ENCODE results near the gene XYLT1. TPM values are rescaled to one million over a fixed set of nuclear protein-coding genes. Genes with fewer than 3 reads are reported as not detected.
A peak's percentile ranks its signal among the peaks of the same experiment; 100 is the strongest.
"Not testable (repeated sequence)": the region's sequence is repeated elsewhere in the genome, so short reads cannot be mapped to it uniquely, and the experiment has no call there.

The XYLT1 gene
- total and polyA plus RNA-seq, 5 donors: 2.5 to 37.8 (median 11.7) TPM

DNA sequence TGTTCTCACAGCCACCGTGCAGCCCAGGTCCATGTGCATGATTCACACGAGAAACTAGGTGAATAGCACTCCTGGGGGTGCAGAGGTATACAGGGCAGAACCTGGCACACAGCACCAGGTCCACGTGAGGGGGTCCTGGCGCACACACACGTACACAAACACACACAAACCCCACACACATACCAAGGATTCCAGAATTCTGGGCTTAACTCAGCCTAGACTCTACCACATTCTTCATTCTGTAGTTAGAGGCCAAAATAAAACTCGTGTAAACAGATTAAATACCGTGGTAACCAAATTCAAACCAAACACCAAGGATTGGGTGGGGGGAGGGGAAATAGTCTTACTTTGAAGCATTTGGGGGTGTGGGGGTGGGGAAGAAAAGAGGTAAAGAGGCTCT lies 58.5 kb downstream of the XYLT1 start:
- Histone ChIP-seq H3K9me3 (ENCODE audit: control insufficient read depth, low read length) (no peaks in the 10 kb centered on the region), H3K27me3 (ENCODE audit: control insufficient read depth, insufficient read depth) (no peaks in the 10 kb centered on the region), H3K4me1 (ENCODE audit: control insufficient read depth, insufficient read depth, low read length) (peaks cover 5% of the 10 kb centered on the region), H3K27ac (ENCODE audit: low read length) (no peak overlapping the region), H3K4me3 (ENCODE audit: low read length) (no peak overlapping the region)
- WGBS: 70% methylated on average over 7 of the region's 7 CpGs
- DNase-seq (no peak), ATAC-seq (no peak)
- intact Hi-C loops (cut with DNase I): loop anchor here in 1 of 4 donors (10.0 kb wide), 1 partner anchor 53 kb away; no protein-coding TSS in a partner anchor

GRCh38 chr16:17411263-17411662 lies 59.5 kb downstream of the XYLT1 start:
- DNase-seq (no peak), ATAC-seq (no peak)
- Histone ChIP-seq H3K9me3 (ENCODE audit: control insufficient read depth, low read length) (no peaks in the 10 kb centered on the region), H3K27me3 (ENCODE audit: control insufficient read depth, insufficient read depth) (no peaks in the 10 kb centered on the region), H3K4me3 (ENCODE audit: low read length) (no peak overlapping the region), H3K4me1 (ENCODE audit: control insufficient read depth, insufficient read depth, low read length) (peaks cover 2% of the 10 kb centered on the region), H3K27ac (ENCODE audit: low read length) (no peak overlapping the region)
- intact Hi-C loops (cut with DNase I): loop anchor here in 1 of 4 donors (10.0 kb wide), 1 partner anchor 54 kb away; no protein-coding TSS in a partner anchor
- 90% methylated on average over 2 of the region's 2 CpGs for WGBS

DNA sequence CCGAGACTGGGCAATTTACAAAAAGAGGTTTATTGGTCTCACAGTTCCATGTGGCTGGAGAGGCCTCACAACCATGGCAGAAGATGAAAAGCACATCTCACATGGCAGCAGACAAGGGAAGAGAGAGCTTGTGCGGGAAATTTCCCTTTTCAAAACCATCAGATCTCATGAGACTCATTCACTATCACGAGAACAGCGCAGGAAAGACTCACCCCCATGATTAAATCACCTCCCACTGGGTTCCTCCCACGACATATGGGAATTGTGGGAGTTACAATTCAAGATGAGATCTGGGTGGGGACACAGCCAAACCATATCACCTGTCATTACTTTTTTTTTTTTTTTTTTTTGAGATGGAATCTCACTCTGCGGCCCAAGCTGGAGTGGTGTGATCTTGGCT lies 60.4 kb downstream of the XYLT1 start:
- H3K4me3 ChIP-seq (ENCODE audit: low read length); H3K27me3 ChIP-seq (ENCODE audit: control insufficient read depth, insufficient read depth); H3K27ac ChIP-seq (ENCODE audit: low read length); DNase-seq; H3K9me3 ChIP-seq (ENCODE audit: control insufficient read depth, low read length); H3K4me1 ChIP-seq (ENCODE audit: control insufficient read depth, insufficient read depth, low read length); ATAC-seq: not testable (repeated sequence)
- intact Hi-C loops (cut with DNase I): loop anchor here in 1 of 4 donors (10.0 kb wide), 1 partner anchor 54 kb away; no protein-coding TSS in a partner anchor
- 89% methylated on average over 6 of the region's 6 CpGs for WGBS

GRCh38 chr16:17409894-17410293 lies 60.9 kb downstream of the XYLT1 start:
- ATAC-seq (no peak), DNase-seq (no peak)
- Histone ChIP-seq H3K27ac (ENCODE audit: low read length) (no peak overlapping the region), H3K4me1 (ENCODE audit: control insufficient read depth, insufficient read depth, low read length) (peaks cover 2% of the 10 kb centered on the region), H3K9me3 (ENCODE audit: control insufficient read depth, low read length) (no peaks in the 10 kb centered on the region), H3K4me3 (ENCODE audit: low read length) (no peak overlapping the region), H3K27me3 (ENCODE audit: control insufficient read depth, insufficient read depth) (no peaks in the 10 kb centered on the region)
- intact Hi-C loops (cut with DNase I): loop anchor here in 2 of 4 donors (5.0 to 10.0 kb wide), 2 partner anchors 52 to 55 kb away; no protein-coding TSS in a partner anchor
- 87% methylated on average over 3 of the region's 3 CpGs for WGBS

DNA sequence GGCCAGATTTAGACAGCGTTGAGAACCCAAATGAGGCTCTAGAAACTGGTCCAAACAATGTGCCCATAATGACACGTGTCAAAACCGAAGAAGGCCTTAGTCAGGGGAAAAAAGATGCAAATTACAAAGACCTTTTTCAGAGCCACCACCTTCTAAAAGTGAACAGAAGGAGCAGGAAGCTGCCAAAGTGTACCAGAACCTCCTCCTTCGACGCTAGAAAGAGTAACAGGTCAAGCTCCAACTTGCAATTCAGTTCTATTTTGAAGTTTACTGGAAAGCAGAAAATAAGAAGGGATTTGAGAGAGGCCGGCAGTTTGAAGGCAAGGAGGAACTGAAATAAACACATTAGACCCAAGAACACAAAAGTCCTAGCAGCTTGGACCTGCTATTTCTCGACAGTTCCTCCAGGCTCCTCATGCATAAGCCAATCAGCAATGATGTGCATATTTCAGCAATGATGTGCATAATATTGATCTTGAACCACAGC lies 61.8 kb downstream of the XYLT1 start:
- no peak for ATAC-seq
- H3K4me3 ChIP-seq (ENCODE audit: low read length): no peak overlapping the region
- H3K27me3 ChIP-seq (ENCODE audit: control insufficient read depth, insufficient read depth): no peaks in the 10 kb centered on the region
- no peak for DNase-seq
- 81% methylated on average over 7 of the region's 7 CpGs for WGBS
- intact Hi-C loops (cut with DNase I): loop anchor here in 1 of 4 donors (5.0 kb wide), 1 partner anchor 53 kb away; no protein-coding TSS in a partner anchor
- no peaks in the 10 kb centered on the region for H3K9me3 ChIP-seq (ENCODE audit: control insufficient read depth, low read length)
- H3K4me1 ChIP-seq (ENCODE audit: control insufficient read depth, insufficient read depth, low read length): peaks cover 6% of the 10 kb centered on the region
- H3K27ac ChIP-seq (ENCODE audit: low read length): no peak overlapping the region

DNA sequence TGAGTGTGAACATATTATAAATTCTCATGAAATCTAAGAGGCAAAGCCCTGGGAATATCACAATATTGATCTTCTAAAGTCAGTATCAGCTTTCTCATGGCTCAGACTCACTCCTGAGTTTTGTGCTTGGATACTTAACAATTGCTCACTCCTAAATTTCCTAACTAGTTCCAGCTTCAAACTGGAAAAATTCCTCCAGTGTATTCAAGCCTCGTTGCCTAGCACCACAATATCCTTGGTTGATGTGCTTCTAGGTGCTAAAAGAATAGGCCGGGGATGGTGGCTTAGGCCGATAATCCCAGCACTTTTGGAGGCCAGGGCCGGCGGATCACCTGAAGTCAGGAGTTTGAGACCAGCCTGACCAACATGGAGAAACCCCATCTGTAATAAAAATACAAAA lies 62.5 kb downstream of the XYLT1 start:
- no peak for ATAC-seq
- H3K9me3 ChIP-seq (ENCODE audit: control insufficient read depth, low read length): no peaks in the 10 kb centered on the region
- H3K4me3 ChIP-seq (ENCODE audit: low read length): no peak overlapping the region
- DNase-seq: no peak
- H3K27ac ChIP-seq (ENCODE audit: low read length): no peak overlapping the region
- H3K27me3 ChIP-seq (ENCODE audit: control insufficient read depth, insufficient read depth): no peaks in the 10 kb centered on the region
- peaks cover 7% of the 10 kb centered on the region for H3K4me1 ChIP-seq (ENCODE audit: control insufficient read depth, insufficient read depth, low read length)
- intact Hi-C loops (cut with DNase I): loop anchor here in 1 of 4 donors (5.0 kb wide), 1 partner anchor 54 kb away; no protein-coding TSS in a partner anchor
- WGBS: 97% methylated on average over 5 of the region's 5 CpGs

DNA sequence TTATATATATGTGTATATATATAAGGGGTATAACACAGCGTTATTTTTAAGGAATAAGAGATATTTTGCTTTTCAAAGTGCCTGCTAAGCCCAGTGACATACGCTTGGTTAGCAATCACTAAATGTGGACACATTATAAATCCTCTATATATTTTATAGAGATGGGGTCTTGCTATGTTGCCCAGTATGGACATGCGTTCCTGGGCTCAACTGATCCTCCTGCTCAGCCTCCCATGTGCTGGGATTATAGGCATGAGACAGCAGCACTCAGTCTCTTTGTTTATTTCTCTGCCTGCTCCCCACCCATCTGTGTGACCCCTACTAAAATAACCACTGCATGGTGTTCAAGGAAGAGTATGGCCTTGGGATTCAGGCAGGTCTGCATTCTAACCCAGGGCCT lies 63.4 kb downstream of the XYLT1 start:
- no peak overlapping the region for H3K27ac ChIP-seq (ENCODE audit: low read length)
- ATAC-seq (no peak), DNase-seq (no peak)
- H3K27me3 ChIP-seq (ENCODE audit: control insufficient read depth, insufficient read depth): no peaks in the 10 kb centered on the region
- no peaks in the 10 kb centered on the region for H3K9me3 ChIP-seq (ENCODE audit: control insufficient read depth, low read length)
- whole genome bisulfite sequencing: 97% methylated on average over 3 of the region's 3 CpGs
- no peak overlapping the region for H3K4me3 ChIP-seq (ENCODE audit: low read length)
- H3K4me1 ChIP-seq (ENCODE audit: control insufficient read depth, insufficient read depth, low read length): peaks cover 7% of the 10 kb centered on the region
- intact Hi-C loops (cut with DNase I): loop anchor here in 1 of 4 donors (5.0 kb wide), 1 partner anchor 55 kb away; no protein-coding TSS in a partner anchor

DNA sequence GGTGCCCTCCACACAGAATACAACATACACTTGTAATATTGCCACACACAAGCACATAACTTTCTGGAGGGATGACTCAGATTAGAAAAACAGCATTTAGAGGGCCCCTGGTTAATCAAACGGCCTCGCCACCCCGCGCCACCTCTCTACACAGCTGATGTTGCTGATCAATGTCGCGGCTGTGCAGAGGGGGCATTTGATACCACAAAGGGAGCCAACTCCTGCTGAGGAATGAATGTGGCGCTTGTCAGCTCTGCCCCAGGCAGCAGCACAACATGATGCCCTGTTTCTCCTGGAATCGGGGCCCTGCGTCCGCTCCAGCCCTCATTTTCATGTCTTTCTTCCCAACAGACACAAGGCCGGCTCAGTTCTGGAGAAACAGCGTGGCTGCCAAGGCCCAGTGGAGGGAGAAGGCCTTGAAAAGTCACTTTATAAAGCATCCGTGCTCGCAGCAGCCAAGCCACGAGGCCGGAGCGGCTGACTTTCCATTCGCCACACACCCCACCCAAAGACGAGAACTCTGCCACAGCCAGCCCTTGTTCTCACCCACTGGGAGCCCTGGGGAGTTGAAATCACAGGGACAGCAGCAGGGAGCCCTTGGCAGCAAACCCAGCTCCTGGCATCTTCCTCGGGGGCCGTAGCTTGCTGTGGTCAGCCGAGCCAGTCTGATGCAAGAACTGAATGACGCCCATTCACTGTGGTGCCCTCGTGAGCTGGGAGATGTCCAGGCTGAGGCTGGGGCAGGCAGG lies 65.6 kb downstream of the XYLT1 start:
- ATAC-seq (peak; percentile 93), DNase-seq (peak; percentile 91 to 94 (median 93))
- intact Hi-C loops (cut with DNase I): loop anchor here in 1 of 4 donors (5.0 kb wide), 1 partner anchor 57 kb away; no protein-coding TSS in a partner anchor
- Histone ChIP-seq H3K27ac (ENCODE audit: low read length) (peak overlapping the region; percentile 84), H3K4me1 (ENCODE audit: control insufficient read depth, insufficient read depth, low read length) (peaks cover 7% of the 10 kb centered on the region), H3K9me3 (ENCODE audit: control insufficient read depth, low read length) (no peaks in the 10 kb centered on the region), H3K4me3 (ENCODE audit: low read length) (no peak overlapping the region), H3K27me3 (ENCODE audit: control insufficient read depth, insufficient read depth) (no peaks in the 10 kb centered on the region)
- WGBS: 50% methylated on average over 24 of the region's 24 CpGs

DNA sequence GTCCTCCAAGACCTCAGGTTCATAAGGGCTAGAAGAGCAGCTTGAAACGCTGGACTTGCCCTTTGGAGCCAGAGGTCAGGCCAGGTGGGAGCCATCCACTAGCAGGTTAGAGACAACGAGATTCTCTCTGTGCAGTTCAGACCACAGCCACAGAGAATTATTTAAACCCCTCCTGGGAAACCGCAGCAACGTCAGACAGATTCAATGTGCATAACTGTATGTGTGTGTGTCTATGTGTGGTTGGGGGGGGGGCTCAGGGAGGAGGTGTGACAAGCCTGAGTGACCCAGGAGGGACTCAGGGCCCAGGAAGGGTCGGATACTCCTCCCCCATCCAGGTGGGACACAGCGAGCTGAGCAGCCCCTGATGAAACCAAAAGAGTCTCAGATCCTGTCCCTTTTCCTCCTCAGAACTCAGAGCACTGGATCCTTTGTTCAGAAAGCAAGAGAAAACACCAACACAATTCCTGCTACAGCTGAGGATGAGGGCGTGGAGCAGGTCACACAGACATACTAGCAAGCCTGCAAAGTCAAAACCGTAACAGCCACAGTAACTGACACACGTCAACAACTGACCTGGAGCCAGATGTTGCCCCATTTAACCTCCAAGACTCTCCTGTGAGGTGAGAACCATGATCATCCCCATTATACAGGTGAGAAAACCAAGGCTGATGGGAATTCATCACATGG lies 66.8 kb downstream of the XYLT1 start:
- intact Hi-C loops (cut with DNase I): no loop called here

DNA sequence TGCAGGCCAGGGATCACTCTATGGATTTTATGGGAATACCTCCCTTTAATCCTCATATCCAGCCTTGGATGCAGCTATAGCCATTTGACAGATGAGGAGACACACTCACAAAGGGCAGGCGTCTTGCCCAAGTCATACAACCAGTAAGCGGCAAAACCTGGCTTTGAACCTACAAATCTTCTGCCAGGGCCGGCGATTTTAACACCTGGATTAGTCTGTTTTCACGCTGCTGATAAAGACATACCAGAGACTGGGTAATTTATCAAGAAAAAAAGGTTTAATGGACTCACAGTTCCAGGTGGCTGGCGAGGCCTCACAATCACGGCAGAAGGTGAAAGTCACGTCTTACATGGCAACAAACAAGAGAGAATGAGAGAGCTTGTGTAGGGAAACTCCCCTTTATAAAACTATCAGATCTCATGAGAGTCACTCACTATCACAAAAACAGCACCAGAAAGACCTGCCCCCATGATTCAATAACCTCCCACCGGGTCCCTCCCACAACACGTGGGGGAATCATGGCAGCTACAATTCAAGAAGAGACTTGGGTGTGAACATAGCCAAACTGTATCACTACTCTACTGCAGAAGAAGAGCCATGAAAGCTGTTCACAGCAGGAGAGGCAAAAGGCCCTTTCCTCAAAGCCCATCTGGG lies 67.5 kb downstream of the XYLT1 start:
- no peaks in the 10 kb centered on the region for H3K27me3 ChIP-seq (ENCODE audit: control insufficient read depth, insufficient read depth)
- DNase-seq: no peak
- no peaks in the 10 kb centered on the region for H3K9me3 ChIP-seq (ENCODE audit: control insufficient read depth, low read length)
- peaks cover 8% of the 10 kb centered on the region for H3K4me1 ChIP-seq (ENCODE audit: control insufficient read depth, insufficient read depth, low read length)
- H3K27ac ChIP-seq (ENCODE audit: low read length): no peak overlapping the region
- no peak overlapping the region for H3K4me3 ChIP-seq (ENCODE audit: low read length)
- intact Hi-C loops (cut with DNase I): no loop called here
- WGBS: 88% methylated on average over 10 of the region's 10 CpGs
- ATAC-seq: no peak

More for the DNA sequence above, 66.8 kb downstream of the XYLT1 start:
- ATAC-seq (no peak), DNase-seq (no peak)
- H3K27ac ChIP-seq (ENCODE audit: low read length): peak overlapping the region; percentile 14
- 90% methylated on average over 9 of the region's 9 CpGs for WGBS
- H3K4me1 ChIP-seq (ENCODE audit: control insufficient read depth, insufficient read depth, low read length): peaks cover 7% of the 10 kb centered on the region
- no peaks in the 10 kb centered on the region for H3K27me3 ChIP-seq (ENCODE audit: control insufficient read depth, insufficient read depth)
- H3K9me3 ChIP-seq (ENCODE audit: control insufficient read depth, low read length): no peaks in the 10 kb centered on the region
- no peak overlapping the region for H3K4me3 ChIP-seq (ENCODE audit: low read length)
